ENCODE data around the gene MMD2. TPM values are rescaled to one million over a fixed set of nuclear protein-coding genes. Genes with fewer than 3 reads are reported as not detected.

Gene MMD2
- total RNA-seq, 1 experiment from 2014 or later: not detected

- H3K27ac Mint-ChIP-seq (ENCODE audit: unreplicated experiment): no peak overlapping the region
- no peak for TF ChIP-seq CTCF (IDR thresholded peaks at IDR 0.05; ENCODE audit: insufficient read depth in 1 of 2, low read depth in 1 of 2, low read length in 1 of 2, severe bottlenecking in 1 of 2, unreplicated experiment in 1 of 2)
- ChIA-PET POLR2A (no interaction called here), CTCF (interaction anchor here (0.5 kb wide), 1 partner anchor 817 kb away, joined by 6 read pairs; no protein-coding TSS in a partner anchor)
- no peaks in the 10 kb centered on the region for H3K27me3 Mint-ChIP-seq (ENCODE audit: insufficient read depth, unreplicated experiment)
- no peak overlapping the region for H3K4me3 Mint-ChIP-seq (ENCODE audit: unreplicated experiment)
- H3K4me1 ChIP-seq: no peaks in the 10 kb centered on the region
- H3K4me1 Mint-ChIP-seq (ENCODE audit: low read depth, unreplicated experiment): no peaks in the 10 kb centered on the region
- no peaks in the 10 kb centered on the region for H3K36me3 ChIP-seq (ENCODE audit: control insufficient read depth, insufficient read depth, low read length)
- H3K9me3 Mint-ChIP-seq (ENCODE audit: unreplicated experiment): no peaks in the 10 kb centered on the region
- H3K27me3 ChIP-seq (replicated peaks; ENCODE audit: control insufficient read depth, insufficient read depth, low read length): no peaks in the 10 kb centered on the region
- no peak overlapping the region for H3K4me3 ChIP-seq (ENCODE audit: low read depth, low read length)
- no peaks in the 10 kb centered on the region for H3K36me3 Mint-ChIP-seq (ENCODE audit: insufficient read depth, unreplicated experiment)
- no peak for DNase-seq
- no peaks in the 10 kb centered on the region for H3K9me3 ChIP-seq
- no TSS peak for BruUV-seq (replicated peaks)
- intact Hi-C loops (cut with micrococcal nuclease; ENCODE audit: unreplicated experiment): no loop called here
Measured at GRCh38 chr7:4919969-4920766, 38.8 kb downstream of the MMD2 start.

DNA sequence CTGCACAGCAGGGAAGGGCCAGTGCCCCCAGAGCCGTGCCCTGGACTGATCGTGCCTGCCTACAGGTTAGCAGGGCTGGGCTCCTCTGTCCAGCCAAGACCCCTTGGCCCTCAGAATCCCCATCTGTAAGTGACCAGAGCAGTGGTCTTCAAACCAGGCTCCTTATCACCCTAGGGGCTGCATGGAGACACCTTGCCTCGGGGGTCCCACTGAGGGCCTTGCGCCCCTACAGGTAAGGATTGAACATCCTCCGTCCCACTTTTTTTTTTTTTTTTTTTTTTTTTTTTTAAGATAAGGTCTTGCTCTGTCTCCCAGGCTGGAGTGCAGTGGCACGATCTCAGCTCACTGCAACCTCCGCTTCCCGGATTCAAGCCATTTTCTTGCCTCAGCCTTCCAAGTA, 42.9 kb downstream of the MMD2 start:
- Mint-ChIP-seq H3K9me3 (ENCODE audit: unreplicated experiment) (no peaks in the 10 kb centered on the region), H3K4me1 (ENCODE audit: low read depth, unreplicated experiment) (no peaks in the 10 kb centered on the region), H3K36me3 (ENCODE audit: insufficient read depth, unreplicated experiment) (no peaks in the 10 kb centered on the region), H3K27ac (ENCODE audit: unreplicated experiment) (no peak overlapping the region), H3K27me3 (ENCODE audit: insufficient read depth, unreplicated experiment) (no peaks in the 10 kb centered on the region), H3K4me3 (ENCODE audit: unreplicated experiment) (no peak overlapping the region)
- no peaks in the 10 kb centered on the region for H3K9me3 ChIP-seq
- no peaks in the 10 kb centered on the region for H3K4me1 ChIP-seq
- ChIA-PET CTCF (interaction anchor here (0.6 kb wide), 1 partner anchor 1085 kb away, joined by 8 read pairs; no protein-coding TSS in a partner anchor), POLR2A (no interaction called here)
- no peak for TF ChIP-seq CTCF (IDR thresholded peaks at IDR 0.05; ENCODE audit: insufficient read depth in 1 of 2, low read depth in 1 of 2, low read length in 1 of 2, severe bottlenecking in 1 of 2, unreplicated experiment in 1 of 2)
- no peak overlapping the region for H3K4me3 ChIP-seq (ENCODE audit: low read depth, low read length)
- no TSS peak for BruUV-seq (replicated peaks)
- H3K36me3 ChIP-seq (ENCODE audit: control insufficient read depth, insufficient read depth, low read length): no peaks in the 10 kb centered on the region
- intact Hi-C loops (cut with micrococcal nuclease; ENCODE audit: unreplicated experiment): no loop called here
- DNase-seq: no peak
- H3K27me3 ChIP-seq (replicated peaks; ENCODE audit: control insufficient read depth, insufficient read depth, low read length): no peaks in the 10 kb centered on the region

DNA sequence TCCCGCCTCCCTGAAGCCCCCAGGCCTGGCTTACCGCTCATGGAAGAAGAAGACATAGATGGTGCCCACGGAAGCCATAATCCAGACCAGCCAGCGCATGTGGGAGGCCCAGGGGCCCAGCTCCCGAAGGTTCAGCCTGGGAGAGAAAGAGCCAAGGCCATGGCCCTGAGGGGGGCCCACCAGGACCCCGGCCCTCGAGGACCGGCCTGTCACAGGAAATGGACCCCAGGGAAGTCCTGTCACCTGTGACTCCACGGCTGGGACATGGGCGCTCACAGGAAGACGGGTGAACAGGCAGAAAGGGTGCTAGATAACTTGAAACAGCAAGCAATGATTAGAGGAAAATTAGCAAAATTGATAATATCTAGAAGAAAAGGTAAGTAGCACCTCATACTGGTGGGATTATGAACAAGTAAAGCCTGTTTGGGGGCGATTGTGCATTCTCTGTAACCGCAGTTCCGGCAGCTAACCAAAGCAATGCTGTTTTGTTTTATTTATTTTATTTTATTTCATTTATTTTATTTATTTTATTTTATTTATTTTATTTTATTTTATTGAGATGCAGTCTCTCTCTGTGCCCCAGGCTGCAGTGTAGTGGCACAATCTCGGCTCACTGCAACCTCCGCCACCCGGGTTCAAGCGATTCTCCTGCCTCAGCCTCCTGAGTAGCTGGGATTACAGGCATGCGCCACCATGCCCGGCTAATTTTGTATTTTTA, 47.7 kb downstream of the MMD2 start:
- CTCF ChIA-PET: no interaction called here

More for the DNA sequence above, 47.7 kb downstream of the MMD2 start:
- Mint-ChIP-seq H3K4me3 (ENCODE audit: unreplicated experiment) (no peak overlapping the region), H3K27me3 (ENCODE audit: insufficient read depth, unreplicated experiment) (no peaks in the 10 kb centered on the region), H3K27ac (ENCODE audit: unreplicated experiment) (no peak overlapping the region), H3K9me3 (ENCODE audit: unreplicated experiment) (no peaks in the 10 kb centered on the region), H3K36me3 (ENCODE audit: insufficient read depth, unreplicated experiment) (no peaks in the 10 kb centered on the region), H3K4me1 (ENCODE audit: low read depth, unreplicated experiment) (no peaks in the 10 kb centered on the region)
- Histone ChIP-seq H3K27me3 (replicated peaks; ENCODE audit: control insufficient read depth, insufficient read depth, low read length) (no peaks in the 10 kb centered on the region), H3K4me1 (no peaks in the 10 kb centered on the region), H3K36me3 (ENCODE audit: control insufficient read depth, insufficient read depth, low read length) (no peaks in the 10 kb centered on the region), H3K4me3 (ENCODE audit: low read depth, low read length) (no peak overlapping the region), H3K9me3 (0 out of 2 replicates have a peak, but pooled peaks cover 4% of the 10 kb centered on the region)
- no TSS peak for BruUV-seq (replicated peaks)
- intact Hi-C loops (cut with micrococcal nuclease; ENCODE audit: unreplicated experiment): no loop called here
- DNase-seq: no peak
- no peak for TF ChIP-seq CTCF (IDR thresholded peaks at IDR 0.05; ENCODE audit: insufficient read depth in 1 of 2, low read depth in 1 of 2, low read length in 1 of 2, severe bottlenecking in 1 of 2, unreplicated experiment in 1 of 2)
- POLR2A ChIA-PET: no interaction called here

Data from Caco-2 (cell line).